K562 (cell line): ENCODE data around the gene UHRF1. TPM values are rescaled to one million over a fixed set of nuclear protein-coding genes. Genes with fewer than 3 reads are reported as not detected.

Experiments
- ATAC-seq: fragments of 200-7000 bp; cut with Tn5 transposase; 3 replicates; pipeline ENCODE4 v1.9.1; 2020; ENCODE audit warnings: moderate library complexity
- BruUV-seq: library from RNA; stranded (reverse); fragments of 400-500 nt; replicated peaks from 2 replicates; lab custom pipeline; 2021; lab: Mats Ljungman, UMichigan
- CTCF ChIA-PET: fragments of 300-600 bp; formaldehyde crosslinking; extraction: SDS; loops from one replicate; lab custom pipeline; 2021; ENCODE audit warnings: low intra/inter-chr PET ratio; lab: Yijun Ruan, JAX
- POLR2A ChIA-PET: fragments of 300-600, 350-650 bp; sonication (Branson Sonifier 250); formaldehyde crosslinking; extraction: SDS; loops from one replicate; lab custom pipeline; 2021; ENCODE audit warnings: antibody characterized with exemption, inconsistent platforms; lab: Yijun Ruan, JAX
- DNase-seq, 4 experiments: peaks; one replicate each; pipeline versions ENCODE4 v3.0.0 to v3.0.0-alpha.2; 2011 to 2018; ENCODE audit warnings: low spot score in 3 of 4, mixed read lengths in 3 of 4; ENCODE audit errors: extremely low read depth in 1 of 4
- FAIRE-seq: peaks from 2 replicates; lab custom pipeline; 2011; peaks lifted over from hg19 to GRCh38; lab: Jason Lieb, UNC
- H2AFZ ChIP-seq: 2 replicates; pipeline ENCODE4 v1.6.0; 2011; ENCODE audit warnings: low read depth, low read length, control low read depth, inconsistent platforms
- H3K27ac ChIP-seq: fragments of 200-600 bp; 3 replicates; pipeline ENCODE4 v1.8.0; 2011; ENCODE audit warnings: low read depth, mild to moderate bottlenecking, control low read depth, inconsistent platforms, low read length, moderate library complexity, mixed read lengths; ENCODE audit errors: extremely low read depth
- H3K27me3 ChIP-seq, 2 experiments: fragments of 300-600 bp in 1 of 2; 2 replicates in 1 of 2; 3 replicates in 1 of 2; pipeline versions ENCODE4 v1.6.0 to v1.8.0; 2011; ENCODE audit warnings: inconsistent platforms in 2 of 2, low read length in 2 of 2, mild to moderate bottlenecking in 1 of 2, mixed read lengths in 1 of 2, moderate library complexity in 1 of 2; ENCODE audit not compliant: control insufficient read depth in 2 of 2, insufficient read depth in 2 of 2
- H3K36me3 ChIP-seq: fragments of 300-600 bp; 3 replicates; pipeline ENCODE4 v1.8.0; 2011; ENCODE audit warnings: mild to moderate bottlenecking, low read length, inconsistent platforms; ENCODE audit not compliant: control insufficient read depth, insufficient read depth
- H3K4me1 ChIP-seq, 2 experiments: fragments of 200-600 bp in 1 of 2; replicated peaks in 1 of 2; 2 replicates in 1 of 2; 3 replicates in 1 of 2; pipeline versions ENCODE4 v1.5.1 to v1.8.0; 2011; ENCODE audit warnings: inconsistent platforms in 2 of 2, low read length in 2 of 2, mild to moderate bottlenecking in 1 of 2, mixed read lengths in 1 of 2, moderate library complexity in 1 of 2; ENCODE audit not compliant: control insufficient read depth in 2 of 2, insufficient read depth in 2 of 2
- H3K4me2 ChIP-seq: 2 replicates; pipeline ENCODE4 v1.6.1; 2011; ENCODE audit warnings: low read length, control low read depth, inconsistent platforms, mixed read lengths; ENCODE audit not compliant: insufficient read depth
- H3K4me3 ChIP-seq: fragments of 200-600 bp; sonication (generic), shearing (Covaris generic); 2 replicates; pipeline ENCODE4 v1.5.1; 2016; ENCODE audit warnings: control low read depth, inconsistent platforms
- H3K79me2 ChIP-seq: fragments of 200-600 bp; 3 replicates; pipeline ENCODE4 v1.8.0; 2011; ENCODE audit warnings: low read length, inconsistent platforms; ENCODE audit not compliant: control insufficient read depth, insufficient read depth
- H3K9ac ChIP-seq, 2 experiments: 2 replicates each; pipeline versions ENCODE4 v1.6.0 to v1.6.1; 2011; ENCODE audit warnings: low read depth in 2 of 2, low read length in 2 of 2, control low read depth in 1 of 2, inconsistent platforms in 1 of 2, mild to moderate bottlenecking in 1 of 2, mixed read lengths in 1 of 2; ENCODE audit not compliant: insufficient read depth in 1 of 2
- H3K9me1 ChIP-seq: one replicate; pipeline ENCODE4 v1.6.0; 2011; ENCODE audit warnings: inconsistent platforms, mild to moderate bottlenecking, low read length, moderate library complexity; ENCODE audit not compliant: control insufficient read depth, insufficient read depth
- H3K9me3 ChIP-seq: replicated peaks from 2 replicates; pipeline ENCODE4 v1.5.1; 2011; ENCODE audit warnings: low read depth, low read length, inconsistent platforms; ENCODE audit not compliant: control insufficient read depth, insufficient read depth
- H4K20me1 ChIP-seq: replicated peaks from 2 replicates; pipeline ENCODE4 v1.6.1; 2011; ENCODE audit warnings: low read length, inconsistent platforms, mixed read lengths; ENCODE audit not compliant: control insufficient read depth, insufficient read depth
- NR2C2 ChIP-seq, 2 experiments: fragments of 200-800 bp in 1 of 2; sonication (Bioruptor generic) in 1 of 2; sonication (generic) in 1 of 2; formaldehyde crosslinking in 1 of 2; IDR thresholded peaks; 2 replicates each; pipeline versions ENCODE4 v1.6.1 to v1.8.0; 2016 to 2022; ENCODE audit warnings: mild to moderate bottlenecking in 1 of 2, missing compliant biosample characterization in 1 of 2, missing genetic modification characterization in 1 of 2, missing genetic modification reagents in 1 of 2
- POLR2G ChIP-seq: fragments of 200-400 bp; formaldehyde crosslinking; IDR thresholded peaks from 2 replicates; pipeline ENCODE4 v1.6.1; 2017; ENCODE audit warnings: low read depth, mild to moderate bottlenecking, antibody characterized with exemption, low read length, moderate library complexity
- RBFOX2 ChIP-seq: fragments of 200-400 bp; formaldehyde crosslinking; IDR thresholded peaks from 2 replicates; pipeline ENCODE4 v1.6.1; 2017; ENCODE audit warnings: low read depth, mild to moderate bottlenecking, low read length, moderate library complexity
- ZBTB33 ChIP-seq: sonication (generic); formaldehyde crosslinking; IDR thresholded peaks from 2 replicates; pipeline ENCODE4 v1.8.1; 2023; ENCODE audit warnings: mild to moderate bottlenecking, missing genetic modification reagents
- ZFPM2 ChIP-seq: fragments of 250-450 bp; sonication (Bioruptor Pico); IDR thresholded peaks from 2 replicates; pipeline ENCODE4 v1.5.1; 2022; ENCODE audit warnings: mild to moderate bottlenecking
- WGBS: fragments of 100-300 bp; shearing (Covaris generic); methylation state at CpG from one replicate; pipeline ENCODE4 v1.1.6; 2016; ENCODE audit warnings: low coverage, mixed read lengths; ENCODE audit not compliant: insufficient coverage; ENCODE audit errors: missing lambda C conversion rate; 5-methylcytosine and 5-hydroxymethylcytosine counted together
- in situ Hi-C: fragments of 300-500 bp; cut with MboI; formaldehyde crosslinking; loops from 4 replicates; pipeline ENCODE4 v1.15.0; 2018; ENCODE audit warnings: inconsistent platforms, mixed read lengths
- intact Hi-C: fragments of 100-400 bp; cut with micrococcal nuclease; formaldehyde crosslinking; loops from 2 replicates; pipeline ENCODE4 v1.14.2; 2022
- polyA plus RNA-seq, 8 experiments: library from polyadenylated mRNA; depleted of rRNA in 4 of 8; stranded (reverse) in 5 of 8; unstranded in 3 of 8; fragments of >200 nt; fragmentation: Nextera tagmentation in 2 of 8; fragmentation: Illumina TruSeq in 1 of 8; extraction: Ambion mirVana in 2 of 8; extraction: Trizol in 1 of 8; gene quantifications; 2 replicates each; pipeline versions ENCODE4 v1.2.1 to v1.2.3, GENCODE V29; 2011 to 2014; ENCODE audit warnings: inconsistent platforms in 1 of 8, missing spikeins in 1 of 8
- total RNA-seq, 7 experiments: library from RNA; depleted of rRNA in 6 of 7; stranded (reverse); fragments of >200 nt in 6 of 7; fragmentation: Illumina TruSeq in 2 of 7; extraction: Trizol in 2 of 7; gene quantifications; 2 replicates each; pipeline versions ENCODE4 v1.2.1 to v1.2.3, GENCODE V29; 2011 to 2021; ENCODE audit warnings: low replicate concordance in 1 of 7

UHRF1 gene
- total and polyA plus RNA-seq, 9 of the 15 experiments (the other 6 are each of a cell fraction or from before 2014, with no cell fraction given) = 6.0 to 101 (median 30.9) TPM

- FAIRE-seq (no peak), ATAC-seq (no peak)
- Histone ChIP-seq H3K4me3 (no peak overlapping the region), H3K9ac (0 out of 4 replicates have a peak overlapping the region, but pooled peaks of 1 of the 2 experiments have one; percentile 10), H2AFZ (no peak overlapping the region), H3K9me3 (no peaks in the 10 kb centered on the region), H3K27me3 (no peaks in the 10 kb centered on the region), H3K36me3 (peaks cover 85% of the 10 kb centered on the region), H3K4me1 (peaks cover 14 to 29% of the 10 kb centered on the region in 2 experiments)
- POLR2A ChIA-PET = interaction anchor here (0.7 kb wide), 1 partner anchor 38 kb away, joined by 3 read pairs; no protein-coding TSS in a partner anchor
- in situ Hi-C loops = no loop called here
- CTCF ChIA-PET = no interaction called here
- TF ChIP-seq ZFPM2 (CRISPR knock-in tag) (no peak), POLR2G (peak; percentile 52; the same call in 1 of the 2 replicates), RBFOX2 (peak; percentile 54), ZBTB33 (CRISPR knock-in tag) (0 out of 2 replicates have a peak, but pooled peaks have one; percentile 39), NR2C2 (CRISPR knock-in tag; IDR thresholded peaks at IDR 0.05) (no peak), NR2C2 (tag; IDR thresholded peaks at IDR 0.05) (no peak)
- TF ChIP-seq, all 486 proteins: peak for 3
- peaks cover 3% of the 10 kb centered on the region for H3K9me1 ChIP-seq
- peaks cover 80% of the 10 kb centered on the region for H3K79me2 ChIP-seq
- 96% methylated on average over 20 of the region's 41 CpGs for WGBS
- peak in 1 of 4 experiments; percentile 17 for DNase-seq
- peaks cover 12% of the 10 kb centered on the region; the same call in 1 of the 2 replicates for H4K20me1 ChIP-seq
- no peak overlapping the region for H3K4me2 ChIP-seq
- BruUV-seq = no TSS peak
- no peak overlapping the region for H3K27ac ChIP-seq
- intact Hi-C loops = no loop called here
Observed at GRCh38 chr19:4916292-4917082, 7.2 kb downstream of the UHRF1 start.
